HepG2 (cell line): ENCODE measurements around the gene ATP9A. TPM values are rescaled to one million over a fixed set of nuclear protein-coding genes. Genes with fewer than 3 reads are reported as not detected.

Experiments used
- ATAC-seq: fragments of 200-7000 bp; cut with Tn5 transposase; 3 replicates; pipeline ENCODE4 v1.9.1; 2020; ENCODE audit warnings: mild to moderate bottlenecking, moderate library complexity
- BruUV-seq: library from RNA; stranded (reverse); fragments of 400-500 nt; replicated peaks from 2 replicates; lab custom pipeline; 2021; lab: Mats Ljungman, UMichigan
- CTCF ChIA-PET: fragments of 300-600 bp; formaldehyde crosslinking; extraction: SDS; loops from one replicate; lab custom pipeline; 2021; ENCODE audit warnings: low total read pairs, inconsistent platforms, low intra/inter-chr PET ratio; lab: Yijun Ruan, JAX
- POLR2A ChIA-PET: fragments of 350-600 bp; sonication (Branson Sonifier 250); formaldehyde crosslinking; loops from one replicate; lab custom pipeline; 2020; ENCODE audit warnings: antibody characterized with exemption, inconsistent platforms; lab: Yijun Ruan, JAX
- DNase-seq: peaks from one replicate; pipeline ENCODE4 v3.0.0-alpha.2; 2015; ENCODE audit warnings: low spot score
- FAIRE-seq: peaks from 3 replicates; lab custom pipeline; 2011; peaks lifted over from hg19 to GRCh38; lab: Jason Lieb, UNC
- H2AFZ ChIP-seq: one replicate; pipeline ENCODE4 v1.6.1; 2011; ENCODE audit warnings: low read length, inconsistent platforms
- H3K27ac ChIP-seq: fragments of 300-600 bp; 3 replicates; pipeline ENCODE4 v1.8.0; 2011; ENCODE audit warnings: mixed run types, mild to moderate bottlenecking, mixed read lengths, low read length, inconsistent platforms; ENCODE audit not compliant: insufficient read depth; ENCODE audit errors: extremely low read length
- H3K27me3 ChIP-seq, 2 experiments: fragments of 200-600 bp in 1 of 2; 2 replicates in 1 of 2; 3 replicates in 1 of 2; pipeline versions ENCODE4 v1.6.0 to v1.8.0; 2011; ENCODE audit warnings: low read length in 2 of 2, mild to moderate bottlenecking in 2 of 2, moderate library complexity in 2 of 2, inconsistent platforms in 1 of 2; ENCODE audit not compliant: insufficient read depth in 2 of 2, control insufficient read depth in 1 of 2
- H3K36me3 ChIP-seq, 2 experiments: fragments of 200-600 bp in 1 of 2; replicated peaks in 1 of 2; 2 replicates in 1 of 2; 3 replicates in 1 of 2; pipeline versions ENCODE4 v1.5.1 to v1.8.0; 2011; ENCODE audit warnings: low read length in 2 of 2, inconsistent platforms in 1 of 2; ENCODE audit not compliant: insufficient read depth in 2 of 2, control insufficient read depth in 1 of 2
- H3K4me1 ChIP-seq: 2 replicates; pipeline ENCODE4 v1.5.1; 2012; ENCODE audit warnings: low read length, inconsistent platforms; ENCODE audit not compliant: insufficient read depth
- H3K4me2 ChIP-seq: 2 replicates; pipeline ENCODE4 v1.6.0; 2011; ENCODE audit warnings: low read depth, low read length, inconsistent platforms
- H3K4me3 ChIP-seq, 3 experiments: fragments of 200-600 bp in 1 of 3; sonication (generic), shearing (Covaris generic) in 1 of 3; replicated peaks in 1 of 3; 2 replicates each; pipeline ENCODE4 v1.5.1; 2011 to 2016; ENCODE audit warnings: low read length in 3 of 3, inconsistent platforms in 2 of 3, low read depth in 2 of 3, mild to moderate bottlenecking in 2 of 3, control low read depth in 1 of 3, mixed read lengths in 1 of 3; ENCODE audit not compliant: insufficient read depth in 1 of 3
- H3K79me2 ChIP-seq: one replicate; pipeline ENCODE4 v1.6.1; 2011; ENCODE audit warnings: low read length, inconsistent platforms; ENCODE audit not compliant: insufficient read depth
- H3K9ac ChIP-seq: 2 replicates; pipeline ENCODE4 v1.6.0; 2011; ENCODE audit warnings: mild to moderate bottlenecking, low read depth, low read length, inconsistent platforms; ENCODE audit not compliant: insufficient read depth
- H3K9me3 ChIP-seq: 2 replicates; pipeline ENCODE4 v1.5.1; 2012; ENCODE audit warnings: mild to moderate bottlenecking, low read length
- H4K20me1 ChIP-seq: 2 replicates; pipeline ENCODE4 v1.6.0; 2011; ENCODE audit warnings: inconsistent platforms, mild to moderate bottlenecking, low read length, moderate library complexity; ENCODE audit not compliant: insufficient read depth
- AKAP8 ChIP-seq: sonication (generic); formaldehyde crosslinking; IDR thresholded peaks from 2 replicates; pipeline ENCODE4 v1.5.1; 2020; ENCODE audit warnings: mild to moderate bottlenecking, missing genetic modification reagents
- CSRNP2 ChIP-seq: sonication (generic); formaldehyde crosslinking; conservative IDR thresholded peaks from 2 replicates; pipeline ENCODE4 v1.8.0; 2022; ENCODE audit warnings: low read depth, missing genetic modification reagents
- MNT ChIP-seq: fragments of 450-650 bp; IDR thresholded peaks from 2 replicates; pipeline ENCODE4 v1.6.1; 2016
- PCBP2 ChIP-seq: fragments of 200-400 bp; formaldehyde crosslinking; optimal IDR thresholded peaks from 2 replicates; pipeline ENCODE3; 2018; ENCODE audit warnings: low read length, low read depth; ENCODE audit not compliant: poor library complexity, severe bottlenecking
- SMAD3 ChIP-seq: sonication (generic); formaldehyde crosslinking; IDR thresholded peaks from 2 replicates; pipeline ENCODE4 v1.4.0; 2020; ENCODE audit warnings: missing genetic modification reagents
- SPEN ChIP-seq: sonication (generic); formaldehyde crosslinking; IDR thresholded peaks from 2 replicates; pipeline ENCODE4 v1.5.1; 2020; ENCODE audit warnings: low read depth, mild to moderate bottlenecking, missing genetic modification reagents
- ZKSCAN5 ChIP-seq: sonication (generic); formaldehyde crosslinking; IDR thresholded peaks from 2 replicates; pipeline ENCODE4 v1.5.1; 2020; ENCODE audit warnings: mild to moderate bottlenecking, missing genetic modification reagents
- ZNF20 ChIP-seq: sonication (generic); formaldehyde crosslinking; IDR thresholded peaks from 2 replicates; pipeline ENCODE4 v1.4.0; 2020; ENCODE audit warnings: mild to moderate bottlenecking, moderate library complexity, missing genetic modification reagents
- ZNF234 ChIP-seq: sonication (generic); formaldehyde crosslinking; conservative IDR thresholded peaks from 2 replicates; pipeline ENCODE4 v1.5.1; 2020; ENCODE audit warnings: mild to moderate bottlenecking, missing genetic modification reagents
- ZNF547 ChIP-seq: sonication (generic); formaldehyde crosslinking; IDR thresholded peaks from 2 replicates; pipeline ENCODE4 v1.5.1; 2020; ENCODE audit warnings: mild to moderate bottlenecking, missing genetic modification reagents
- ZNF713 ChIP-seq: sonication (generic); formaldehyde crosslinking; IDR thresholded peaks from 2 replicates; pipeline ENCODE4 v1.4.0; 2020; ENCODE audit warnings: mild to moderate bottlenecking, missing genetic modification reagents
- WGBS: methylation state at CpG from one replicate; pipeline ENCODE4 v1.1.6; 2017; ENCODE audit warnings: low lambda C conversion rate; 5-methylcytosine and 5-hydroxymethylcytosine counted together
- in situ Hi-C: cut with HindIII; loops from 2 replicates; pipeline ENCODE4 v1.10.0; 2017; ENCODE audit warnings: low pct_unique_long_range_greater_than_20kb; ENCODE audit not compliant: extremely low pct_ligation_motif_present
- intact Hi-C: fragments of 100-400 bp; cut with micrococcal nuclease; formaldehyde crosslinking; loops from one replicate; pipeline ENCODE4 v1.10.0; 2022; ENCODE audit not compliant: unreplicated experiment
- polyA plus RNA-seq, 8 experiments: library from polyadenylated mRNA; depleted of rRNA in 3 of 8; stranded (reverse) in 7 of 8; unstranded in 1 of 8; fragments of >200 nt; fragmentation: Illumina TruSeq in 4 of 8; extraction: Trizol in 4 of 8; gene quantifications; 2 replicates each; pipeline versions ENCODE4 v1.2.1 to v1.2.3, GENCODE V29; 2011 to 2016; ENCODE audit warnings: low read depth in 4 of 8, missing spikeins in 1 of 8, mixed read lengths in 1 of 8; ENCODE audit not compliant: insufficient read depth in 1 of 8
- total RNA-seq, 5 experiments: library from RNA; depleted of rRNA; stranded (reverse); fragments of >200 nt; fragmentation: Illumina TruSeq; extraction: Trizol; gene quantifications; 2 replicates each; pipeline ENCODE4 v1.2.3, GENCODE V29; 2016; ENCODE audit warnings: low read depth in 1 of 5

The ATP9A gene
- total and polyA plus RNA-seq, 2 of the 13 experiments (the other 11 are each of a cell fraction or from before 2014, with no cell fraction given) = 11.8 to 18.5 TPM

DNA sequence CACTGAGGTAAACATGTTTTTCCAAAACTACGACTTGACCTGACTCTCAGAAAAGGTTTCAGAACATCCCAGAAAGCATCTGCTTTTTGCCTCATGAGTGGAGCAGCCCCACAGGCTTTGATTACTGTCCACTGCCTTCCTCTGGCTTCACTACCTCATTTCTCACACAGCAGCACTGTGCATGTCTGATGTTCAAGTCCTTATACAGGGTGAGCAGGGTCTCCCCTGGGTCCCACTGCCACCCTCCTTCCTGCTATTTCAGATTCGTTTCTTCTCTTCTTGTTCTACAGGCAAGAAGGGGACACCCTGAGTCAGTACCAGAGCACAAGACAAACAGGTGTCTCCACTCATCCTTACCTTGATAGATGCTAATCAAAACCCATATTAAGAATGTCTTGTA, 161.0 kb downstream of the ATP9A start:
- Histone ChIP-seq H3K4me1 (no peaks in the 10 kb centered on the region), H3K9me3 (no peaks in the 10 kb centered on the region), H3K9ac (no peak overlapping the region), H4K20me1 (no peaks in the 10 kb centered on the region), H3K27me3 (no peaks in the 10 kb centered on the region), H2AFZ (no peak overlapping the region), H3K36me3 (peaks cover 22 to 31% of the 10 kb centered on the region in 2 experiments; a peak in 4 of 5 replicates), H3K27ac (no peak overlapping the region), H3K4me3 (no peak overlapping the region), H3K79me2 (no peaks in the 10 kb centered on the region), H3K4me2 (no peak overlapping the region)
- DNase-seq (no peak), FAIRE-seq (no peak), ATAC-seq (no peak)
- intact Hi-C loops = no loop called here
- in situ Hi-C loops = no loop called here
- TF ChIP-seq CSRNP2 (CRISPR knock-in tag) = no peak
- TF ChIP-seq MNT = no peak
- no peak for TF ChIP-seq SPEN
- no peak for TF ChIP-seq ZKSCAN5
- TF ChIP-seq SMAD3 (CRISPR knock-in tag) = no peak
- no peak for TF ChIP-seq ZNF20
- no peak for TF ChIP-seq PCBP2
- no peak for TF ChIP-seq ZNF713 (CRISPR knock-in tag)
- no peak for TF ChIP-seq ZNF547
- TF ChIP-seq AKAP8 = no peak
- TF ChIP-seq ZNF234 (CRISPR knock-in tag) = no peak
- CTCF ChIA-PET = no interaction called here
- BruUV-seq = no TSS peak
- WGBS = 100% methylated on average over 1 of the region's 2 CpGs
- POLR2A ChIA-PET = no interaction called here
